SH-SY5Y (cell line): ENCODE results near the gene TAS2R60.

Experiments used
- GATA2 ChIP-seq: IDR thresholded peaks from 2 replicates; pipeline ENCODE4 v1.6.1; 2011; ENCODE audit warnings: mild to moderate bottlenecking, low read depth, low read length
- GATA3 ChIP-seq: IDR thresholded peaks from 2 replicates; pipeline ENCODE4 v1.6.1; 2011; ENCODE audit warnings: low read depth, mild to moderate bottlenecking, low read length, moderate library complexity

GRCh38 chr7:143444785-143445184 lies 1.5 kb downstream of the TAS2R60 start:
- TF ChIP-seq GATA3 = no peak
- TF ChIP-seq GATA2 = no peak
